HG03159 (cell line): Measurements from ENCODE around the gene TRAP1.

Experiments used
- ATAC-seq: cut with Tn5 transposase; IDR thresholded peaks from one replicate; pipeline ENCODE4 v1.9.1; 2021; ENCODE audit warnings: mild to moderate bottlenecking, moderate library complexity; ENCODE audit not compliant: unreplicated experiment

The TRAP1 gene

GRCh38 chr16:3717235-3718018, at the start of gene TRAP1:
TRAP1 (minus strand) TSS chr16:3717524; CDS start chr16:3717508, 16 bp downstream.
- ATAC-seq: peak; percentile 84

GRCh38 chr16:3766177-3766576, 48.9 kb upstream of the TRAP1 start:
- ATAC-seq: no peak

- no peak for ATAC-seq
These were observed 47.1 kb upstream of the TRAP1 start for GRCh38 chr16:3764409-3764808.

- no peak for ATAC-seq
These were observed 44.9 kb upstream of the TRAP1 start for GRCh38 chr16:3762107-3762750.

- no peak for ATAC-seq
These were observed 44.2 kb upstream of the TRAP1 start for GRCh38 chr16:3761375-3762106.

- ATAC-seq: no peak
These were observed 43.2 kb upstream of the TRAP1 start for GRCh38 chr16:3760518-3760917.

GRCh38 chr16:3759736-3760135, 42.4 kb upstream of the TRAP1 start:
- ATAC-seq: no peak

- ATAC-seq: no peak
These were observed 38.8 kb upstream of the TRAP1 start for GRCh38 chr16:3756113-3756512.

- no peak for ATAC-seq
These were observed 37.9 kb upstream of the TRAP1 start for GRCh38 chr16:3755249-3755648.

- no peak for ATAC-seq
These were observed 37.4 kb upstream of the TRAP1 start for GRCh38 chr16:3754772-3755171.

- no peak for ATAC-seq
These were observed 36.9 kb upstream of the TRAP1 start for GRCh38 chr16:3754081-3754703.

GRCh38 chr16:3752984-3753383, 35.7 kb upstream of the TRAP1 start:
- no peak for ATAC-seq

- no peak for ATAC-seq
These were observed 34.6 kb upstream of the TRAP1 start for GRCh38 chr16:3751878-3752277.

GRCh38 chr16:3748307-3748706, 31.0 kb upstream of the TRAP1 start:
- no peak for ATAC-seq

GRCh38 chr16:3745751-3746355, 28.5 kb upstream of the TRAP1 start:
- no peak for ATAC-seq

- no peak for ATAC-seq
These were observed 26.7 kb upstream of the TRAP1 start for GRCh38 chr16:3744018-3744417.

GRCh38 chr16:3740934-3741333, 23.6 kb upstream of the TRAP1 start:
- no peak for ATAC-seq

GRCh38 chr16:3740186-3740585, 22.9 kb upstream of the TRAP1 start:
- no peak for ATAC-seq

- ATAC-seq: no peak
These were observed 22.3 kb upstream of the TRAP1 start for GRCh38 chr16:3739636-3740035.

- ATAC-seq: no peak
These were observed 21.2 kb upstream of the TRAP1 start for GRCh38 chr16:3738541-3738940.

GRCh38 chr16:3738128-3738527, 20.8 kb upstream of the TRAP1 start:
- no peak for ATAC-seq
